Psoas muscle (tissue), 8 donors: ENCODE results near the gene PF4V1. TPM values are rescaled to one million over a fixed set of nuclear protein-coding genes. Genes with fewer than 3 reads are reported as not detected.

Source experiments
- ATAC-seq, 4 donors: fragments of 200-7000 bp; cut with Tn5 transposase; one replicate each; pipeline ENCODE4 v1.9.1; 2020; ENCODE audit warnings: moderate library complexity in 3 of 4, mild to moderate bottlenecking in 2 of 4
- DNase-seq, 2 donors: peaks; one replicate each; pipeline ENCODE4 v3.0.0-alpha.2; 2020
- H3K27ac ChIP-seq: fragments of 200-600 bp; one replicate; pipeline ENCODE4 v1.8.0; 2022
- H3K27me3 ChIP-seq, 3 donors: fragments of 200-600 bp in 1 of 3; one replicate each; pipeline versions ENCODE4 v1.6.1 to v1.8.0; 2013 to 2022; ENCODE audit warnings: low read length in 2 of 3, mild to moderate bottlenecking in 2 of 3, moderate library complexity in 1 of 3; ENCODE audit not compliant: insufficient read depth in 3 of 3
- H3K36me3 ChIP-seq, 2 donors: fragments of 200-600 bp in 1 of 2; one replicate each; pipeline versions ENCODE4 v1.6.1 to v1.8.0; 2013 to 2022; ENCODE audit warnings: low read depth in 1 of 2, mild to moderate bottlenecking in 1 of 2, moderate library complexity in 1 of 2; ENCODE audit not compliant: insufficient read depth in 1 of 2
- H3K4me1 ChIP-seq: fragments of 200-600 bp; one replicate; pipeline ENCODE4 v1.8.0; 2022
- H3K4me3 ChIP-seq: fragments of 200-600 bp; one replicate; pipeline ENCODE4 v1.8.0; 2022; ENCODE audit warnings: mild to moderate bottlenecking
- H3K9me3 ChIP-seq: fragments of 200-600 bp; one replicate; pipeline ENCODE4 v1.8.0; 2022
- CTCF ChIP-seq: fragments of 200-600 bp; IDR thresholded peaks from one replicate; pipeline ENCODE4 v1.8.0; 2022; ENCODE audit warnings: antibody characterized with exemption
- WGBS, 3 donors: extraction: QIAGEN DNeasy Blood & Tissue Kit; methylation state at CpG; one replicate each; pipeline versions ENCODE4 v1.1.6 to v1.1.7; 2013; 5-methylcytosine and 5-hydroxymethylcytosine counted together
- intact Hi-C, 2 donors: fragments of 100-400 bp; cut with DNase I; formaldehyde crosslinking; loops; one replicate each; pipeline versions ENCODE4 v1.11.0 to v1.14.2; 2022
- polyA plus RNA-seq, 3 donors: library from polyadenylated mRNA; stranded (reverse); fragments of 200-250 nt; gene quantifications; one replicate each; pipeline ENCODE4 v1.2.3, GENCODE V29; 2013
- total RNA-seq, 4 donors: library from RNA; stranded (reverse); fragmentation: NEBNext Ultra II Directional in 2 of 4; extraction: Animal tissue kit (Norgen Biotek cat#: 25700) in 2 of 4; gene quantifications; one replicate each; pipeline versions ENCODE4 v1.2.1 to v1.2.4, GENCODE V29; 2021 to 2023
- donor health status: healthy with polysubstance abuse.
- donor health status: DM: no; HTN: no; CAD: no; lungs with moderate emphysema.
- donor health status: Bipolar disorder and iron deficiency.
- donor health status: healthy.
- donor health status: DM: yes; HTN: yes; CAD: no.
- donor health status: DM: no; HTN: no; CAD: no.
- donor health status: DM: no; HTN: no; CAD: no.
- donor health status: DM: yes; HTN: yes; CAD: no.

PF4V1 gene
- total and polyA plus RNA-seq, 7 donors = 0.14 TPM; not detected in 6

- H3K27ac ChIP-seq = peak within 1 kb of the TSS; percentile 30
- intact Hi-C loops = no loop called here
- TF ChIP-seq CTCF = no peak
- peak within 1 kb of the TSS; percentile 67 for H3K4me3 ChIP-seq
- ATAC-seq (peak; percentile 27 to 58 (median 44)), DNase-seq (peak; percentile 36 to 61)
- H3K9me3 ChIP-seq = no peaks in the 10 kb centered on the region
- 6 to 9% (median 6%) methylated on average over 47 to 61 of the region's 61 CpGs for WGBS, 3 donors
- H3K27me3 ChIP-seq = peaks cover 0 to 10% (median 10%) of the 10 kb centered on the region in 3 donors
- H3K4me1 ChIP-seq = no peaks in the 10 kb centered on the region
- H3K36me3 ChIP-seq = no peaks in the 10 kb centered on the region
Observed at GRCh38 chr4:73869130-73870055, 16.3 kb downstream of the PF4V1 start, which contains the start of gene CXCL1. Gene CXCL1 (plus strand): TSS chr4:73869393. CDS start chr4:73869471, 78 bp downstream.

- Histone ChIP-seq H3K27me3 (peaks cover 0 to 10% (median 10%) of the 10 kb centered on the region in 3 donors), H3K36me3 (no peaks in the 10 kb centered on the region), H3K4me1 (no peaks in the 10 kb centered on the region), H3K4me3 (peak overlapping the region; percentile 67), H3K9me3 (no peaks in the 10 kb centered on the region), H3K27ac (no peak overlapping the region)
- no peak for ATAC-seq
- no peak for TF ChIP-seq CTCF
- 50 to 68% (median 63%) methylated on average over 3 of the region's 3 CpGs for WGBS, 3 donors
- no peak for DNase-seq
- intact Hi-C loops = no loop called here
Observed at GRCh38 chr4:73870260-73870659, 17.2 kb downstream of the PF4V1 start.

GRCh38 chr4:73870768-73871167 lies 17.7 kb downstream of the PF4V1 start:
- no peaks in the 10 kb centered on the region for H3K36me3 ChIP-seq
- H3K9me3 ChIP-seq = no peaks in the 10 kb centered on the region
- intact Hi-C loops = no loop called here
- whole genome bisulfite sequencing, 3 donors = 79 to 92% (median 84%) methylated on average over 1 of the region's 1 CpG
- H3K27me3 ChIP-seq = peaks cover 0 to 10% (median 10%) of the 10 kb centered on the region in 3 donors
- no peak for TF ChIP-seq CTCF
- H3K4me3 ChIP-seq = peak overlapping the region; percentile 67
- DNase-seq (no peak), ATAC-seq (no peak)
- H3K4me1 ChIP-seq = no peaks in the 10 kb centered on the region
- no peak overlapping the region for H3K27ac ChIP-seq

GRCh38 chr4:73871511-73872310 lies 18.6 kb downstream of the PF4V1 start:
- Histone ChIP-seq H3K4me3 (no peak overlapping the region), H3K27ac (no peak overlapping the region), H3K9me3 (no peaks in the 10 kb centered on the region), H3K4me1 (no peaks in the 10 kb centered on the region), H3K36me3 (no peaks in the 10 kb centered on the region), H3K27me3 (peaks cover 0 to 10% (median 10%) of the 10 kb centered on the region in 3 donors)
- no peak for DNase-seq
- no peak for TF ChIP-seq CTCF
- intact Hi-C loops = no loop called here
- no peak for ATAC-seq
- 86 to 89% (median 87%) methylated on average over 6 of the region's 6 CpGs for WGBS, 3 donors
